Loucy (cell line): Measurements from ENCODE around the gene KRTAP4-2.

Experiments
- H2AFZ ChIP-seq: fragments of 200-600 bp; sonication (generic); 2 replicates; pipeline ENCODE4 v1.6.0; 2016; ENCODE audit warnings: antibody characterized with exemption, mild to moderate bottlenecking, low read length, moderate library complexity
- H3F3A ChIP-seq: fragments of 200-600 bp; 2 replicates; pipeline ENCODE4 v1.6.0; 2016; ENCODE audit warnings: antibody characterized with exemption, low read depth, mild to moderate bottlenecking
- H3K27me3 ChIP-seq: fragments of 200-600 bp; sonication (generic); 2 replicates; pipeline ENCODE4 v1.6.1; 2014; ENCODE audit warnings: low read length, mild to moderate bottlenecking; ENCODE audit not compliant: insufficient read depth, poor library complexity, severe bottlenecking
- H3K36me3 ChIP-seq: fragments of 200-600 bp; sonication (generic); 2 replicates; pipeline ENCODE4 v1.6.1; 2016; ENCODE audit warnings: low read length; ENCODE audit not compliant: insufficient read depth
- H3K4me1 ChIP-seq: fragments of 200-600 bp; sonication (generic); 2 replicates; pipeline ENCODE4 v1.5.1; 2014; ENCODE audit warnings: low read length, mild to moderate bottlenecking; ENCODE audit not compliant: insufficient read depth, poor library complexity, severe bottlenecking
- H3K4me2 ChIP-seq: fragments of 200-600 bp; sonication (generic); 2 replicates; pipeline ENCODE4 v1.6.0; 2014; ENCODE audit warnings: antibody characterized with exemption, low read length, low read depth, mild to moderate bottlenecking; ENCODE audit not compliant: poor library complexity, severe bottlenecking
- H3K4me3 ChIP-seq: fragments of 200-600 bp; sonication (generic); 2 replicates; pipeline ENCODE4 v1.5.1; 2014; ENCODE audit warnings: low read length, mild to moderate bottlenecking, mixed read lengths; ENCODE audit not compliant: poor library complexity, severe bottlenecking
- H3K79me2 ChIP-seq: fragments of 200-600 bp; sonication (generic); 2 replicates; pipeline ENCODE4 v1.6.1; 2014; ENCODE audit warnings: low read length; ENCODE audit not compliant: insufficient read depth
- H3K9ac ChIP-seq: fragments of 200-600 bp; sonication (generic); 2 replicates; pipeline ENCODE4 v1.6.0; 2014; ENCODE audit warnings: mild to moderate bottlenecking, low read depth, low read length, moderate library complexity; ENCODE audit not compliant: poor library complexity, severe bottlenecking
- H3K9me2 ChIP-seq: fragments of 200-600 bp; sonication (generic); replicated peaks from 2 replicates; pipeline ENCODE4 v1.6.1; 2016; ENCODE audit warnings: low read depth, low read length, mixed read lengths
- H3K9me3 ChIP-seq: fragments of 200-600 bp; sonication (generic); 2 replicates; pipeline ENCODE4 v1.6.1; 2014; ENCODE audit warnings: mild to moderate bottlenecking, antibody characterized with exemption, low read length, low read depth; ENCODE audit not compliant: insufficient read depth
- H4K20me1 ChIP-seq: fragments of 200-600 bp; sonication (generic); 2 replicates; pipeline ENCODE4 v1.6.0; 2014; ENCODE audit warnings: antibody characterized with exemption, low read length, mild to moderate bottlenecking; ENCODE audit not compliant: insufficient read depth, poor library complexity, severe bottlenecking
- EZH2phosphoT487 ChIP-seq: fragments of 200-600 bp; IDR thresholded peaks from 2 replicates; pipeline ENCODE4 v1.6.1; 2018; ENCODE audit warnings: antibody characterized with exemption, mild to moderate bottlenecking, moderate library complexity, borderline replicate concordance
- TF ChIP-seq, protein P1 (sequence below): fragments of 200-600 bp; sonication (generic); conservative IDR thresholded peaks from 2 replicates; pipeline ENCODE4 v1.5.1; 2014; ENCODE audit warnings: mild to moderate bottlenecking, antibody characterized with exemption, low read length

Gene KRTAP4-2

GRCh38 chr17:41215681-41216080 is 37.7 kb upstream of the KRTAP4-2 start:
- Histone ChIP-seq H2AFZ (no peak overlapping the region), H4K20me1 (no peaks in the 10 kb centered on the region), H3K27me3 (no peaks in the 10 kb centered on the region), H3K4me1 (no peaks in the 10 kb centered on the region), H3K9ac (no peak overlapping the region), H3K9me2 (no peaks in the 10 kb centered on the region), H3K4me2 (no peak overlapping the region), H3K9me3 (no peaks in the 10 kb centered on the region), H3K36me3 (no peaks in the 10 kb centered on the region), H3F3A (no peaks in the 10 kb centered on the region), H3K4me3 (no peak overlapping the region), H3K79me2 (no peaks in the 10 kb centered on the region)
- no peak for TF ChIP-seq EZH2phosphoT487
- TF ChIP-seq, protein P1, sequence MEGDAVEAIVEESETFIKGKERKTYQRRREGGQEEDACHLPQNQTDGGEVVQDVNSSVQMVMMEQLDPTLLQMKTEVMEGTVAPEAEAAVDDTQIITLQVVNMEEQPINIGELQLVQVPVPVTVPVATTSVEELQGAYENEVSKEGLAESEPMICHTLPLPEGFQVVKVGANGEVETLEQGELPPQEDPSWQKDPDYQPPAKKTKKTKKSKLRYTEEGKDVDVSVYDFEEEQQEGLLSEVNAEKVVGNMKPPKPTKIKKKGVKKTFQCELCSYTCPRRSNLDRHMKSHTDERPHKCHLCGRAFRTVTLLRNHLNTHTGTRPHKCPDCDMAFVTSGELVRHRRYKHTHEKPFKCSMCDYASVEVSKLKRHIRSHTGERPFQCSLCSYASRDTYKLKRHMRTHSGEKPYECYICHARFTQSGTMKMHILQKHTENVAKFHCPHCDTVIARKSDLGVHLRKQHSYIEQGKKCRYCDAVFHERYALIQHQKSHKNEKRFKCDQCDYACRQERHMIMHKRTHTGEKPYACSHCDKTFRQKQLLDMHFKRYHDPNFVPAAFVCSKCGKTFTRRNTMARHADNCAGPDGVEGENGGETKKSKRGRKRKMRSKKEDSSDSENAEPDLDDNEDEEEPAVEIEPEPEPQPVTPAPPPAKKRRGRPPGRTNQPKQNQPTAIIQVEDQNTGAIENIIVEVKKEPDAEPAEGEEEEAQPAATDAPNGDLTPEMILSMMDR = no peak

GRCh38 chr17:41212524-41213169 is 34.6 kb upstream of the KRTAP4-2 start:
- no peaks in the 10 kb centered on the region for H3K27me3 ChIP-seq
- no peak overlapping the region for H3K4me2 ChIP-seq
- H3K4me1 ChIP-seq = no peaks in the 10 kb centered on the region
- H3K79me2 ChIP-seq = no peaks in the 10 kb centered on the region
- H4K20me1 ChIP-seq = no peaks in the 10 kb centered on the region
- no peak overlapping the region for H2AFZ ChIP-seq
- TF ChIP-seq EZH2phosphoT487 = no peak
- TF ChIP-seq, protein P1 = no peak
- no peaks in the 10 kb centered on the region for H3F3A ChIP-seq
- no peaks in the 10 kb centered on the region for H3K9me3 ChIP-seq
- H3K4me3 ChIP-seq = no peak overlapping the region
- no peaks in the 10 kb centered on the region for H3K36me3 ChIP-seq
- no peaks in the 10 kb centered on the region for H3K9me2 ChIP-seq
- no peak overlapping the region for H3K9ac ChIP-seq

DNA sequence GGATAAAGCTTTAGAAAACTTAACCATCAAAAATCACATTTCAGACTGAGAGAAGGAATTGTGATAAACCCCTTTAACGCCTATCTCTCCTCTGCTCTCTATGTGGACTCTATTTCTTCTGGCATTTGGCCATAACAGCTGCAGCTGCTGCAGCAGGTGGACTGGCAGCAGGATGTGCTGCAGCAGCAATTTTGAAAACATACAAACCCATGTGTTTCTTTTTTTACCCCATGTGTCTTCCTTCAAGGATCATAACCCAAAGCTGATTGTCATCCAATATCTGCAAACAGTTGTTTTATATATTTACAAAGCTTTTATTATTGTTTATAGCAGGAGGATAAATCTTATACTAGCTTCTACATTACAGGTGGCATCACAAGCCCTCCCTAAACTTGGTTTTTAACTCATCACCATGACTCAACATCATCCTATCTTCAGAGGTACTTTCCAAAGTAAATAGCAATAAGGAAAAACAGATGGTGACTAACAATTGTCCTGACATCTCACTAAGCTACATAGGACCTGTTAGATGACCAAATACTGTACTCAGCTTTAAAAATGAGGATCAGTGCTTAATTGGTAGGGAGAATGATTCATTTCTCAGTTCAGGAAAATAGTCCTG is 33.9 kb upstream of the KRTAP4-2 start:
- no peak overlapping the region for H3K4me2 ChIP-seq
- H2AFZ ChIP-seq = no peak overlapping the region
- H3K27me3 ChIP-seq = peaks cover 5% of the 10 kb centered on the region
- no peak overlapping the region for H3K9ac ChIP-seq
- no peaks in the 10 kb centered on the region for H3K79me2 ChIP-seq
- H4K20me1 ChIP-seq = no peaks in the 10 kb centered on the region
- TF ChIP-seq, protein P1 = no peak
- TF ChIP-seq EZH2phosphoT487 = no peak
- H3K9me3 ChIP-seq = no peaks in the 10 kb centered on the region
- H3K4me3 ChIP-seq = no peak overlapping the region
- H3F3A ChIP-seq = no peaks in the 10 kb centered on the region
- H3K36me3 ChIP-seq = no peaks in the 10 kb centered on the region
- no peaks in the 10 kb centered on the region for H3K9me2 ChIP-seq
- H3K4me1 ChIP-seq = no peaks in the 10 kb centered on the region
